H1 (cell line): Measurements from ENCODE around the gene SLC9C2. TPM values are rescaled to one million over a fixed set of nuclear protein-coding genes. Genes with fewer than 3 reads are reported as not detected.

Experiments
- CTCF ChIA-PET: fragments of 300-600 bp; sonication (Branson Sonifier 250); formaldehyde crosslinking; loops from one replicate; lab custom pipeline; 2021; ENCODE audit not compliant: partially characterized antibody; lab: Charles Lee
- POLR2A ChIA-PET: fragments of 300-600 bp; sonication (Branson Sonifier 250); formaldehyde crosslinking; loops from one replicate; lab custom pipeline; 2021; ENCODE audit warnings: inconsistent platforms; ENCODE audit not compliant: partially characterized antibody; lab: Charles Lee
- DNase-seq, 2 experiments: peaks; one replicate each; pipeline versions ENCODE4 v3.0.0 to v3.0.0-alpha.2; 2010 to 2022; ENCODE audit warnings: low spot score in 2 of 2, low read depth in 1 of 2, mixed read lengths in 1 of 2
- FAIRE-seq: peaks from 2 replicates; lab custom pipeline; 2011; peaks lifted over from hg19 to GRCh38; lab: Jason Lieb, UNC
- H2AFZ ChIP-seq: 2 replicates; pipeline ENCODE4 v1.8.1; 2012; ENCODE audit warnings: low read length, inconsistent platforms
- H2AK5ac ChIP-seq: 2 replicates; pipeline ENCODE4 v1.6.1; 2013; ENCODE audit warnings: low read depth, low read length
- H2BK120ac ChIP-seq: replicated peaks from 2 replicates; pipeline ENCODE3; 2013; ENCODE audit warnings: low read depth, low read length, inconsistent platforms
- H2BK12ac ChIP-seq: 2 replicates; pipeline ENCODE4 v1.6.1; 2013; ENCODE audit warnings: low read depth, low read length
- H2BK15ac ChIP-seq: 2 replicates; pipeline ENCODE4 v1.6.1; 2013; ENCODE audit warnings: low read length
- H2BK20ac ChIP-seq: 2 replicates; pipeline ENCODE4 v1.6.1; 2013; ENCODE audit warnings: low read length
- H2BK5ac ChIP-seq: 2 replicates; pipeline ENCODE4 v1.6.1; 2013; ENCODE audit warnings: low read depth, low read length
- H3K14ac ChIP-seq: 2 replicates; pipeline ENCODE4 v1.6.1; 2013; ENCODE audit warnings: inconsistent platforms; ENCODE audit not compliant: insufficient read length
- H3K18ac ChIP-seq: 2 replicates; pipeline ENCODE4 v1.6.1; 2013; ENCODE audit warnings: low read length; ENCODE audit errors: extremely low read depth
- H3K23ac ChIP-seq: 2 replicates; pipeline ENCODE4 v1.6.1; 2013; ENCODE audit warnings: inconsistent platforms; ENCODE audit not compliant: insufficient read length
- H3K23me2 ChIP-seq: 2 replicates; pipeline ENCODE4 v1.6.1; 2013; ENCODE audit warnings: low read depth, low read length
- H3K27ac ChIP-seq: 2 replicates; pipeline ENCODE4 v1.6.1; 2011; ENCODE audit warnings: low read depth, low read length, inconsistent platforms
- H3K27me3 ChIP-seq, 4 experiments: replicated peaks in 1 of 4; 1 replicate in 1 of 4; 2 replicates in 3 of 4; pipeline versions ENCODE4 v1.6.1 to v1.8.1; 2011 to 2013; ENCODE audit warnings: low read length in 3 of 4, mild to moderate bottlenecking in 3 of 4, inconsistent platforms in 2 of 4, mixed read lengths in 2 of 4, moderate library complexity in 1 of 4; ENCODE audit not compliant: control insufficient read depth in 3 of 4, insufficient read depth in 3 of 4; ENCODE audit errors: extremely low read depth in 1 of 4
- H3K36me3 ChIP-seq, 4 experiments: 2 replicates each; pipeline versions ENCODE4 v1.6.1 to v1.8.1; 2011 to 2013; ENCODE audit warnings: mild to moderate bottlenecking in 4 of 4, low read length in 3 of 4, moderate library complexity in 2 of 4, control low read depth in 1 of 4, inconsistent platforms in 1 of 4; ENCODE audit not compliant: insufficient read depth in 4 of 4, control insufficient read depth in 2 of 4
- H3K4ac ChIP-seq: replicated peaks from 2 replicates; pipeline ENCODE3; 2013; ENCODE audit warnings: low read length, low read depth, mixed read lengths, inconsistent platforms; ENCODE audit not compliant: insufficient read length
- H3K4me1 ChIP-seq, 4 experiments: replicated peaks in 1 of 4; 1 replicate in 1 of 4; 2 replicates in 3 of 4; pipeline versions ENCODE4 v1.6.1 to v1.8.1; 2011 to 2013; ENCODE audit warnings: low read length in 3 of 4, inconsistent platforms in 2 of 4, mixed read lengths in 1 of 4; ENCODE audit not compliant: insufficient read depth in 4 of 4, control insufficient read depth in 3 of 4
- H3K4me2 ChIP-seq, 2 experiments: 2 replicates each; pipeline versions ENCODE4 v1.6.1 to v1.8.1; 2011 to 2013; ENCODE audit warnings: low read depth in 2 of 2, low read length in 2 of 2, control low read depth in 1 of 2, inconsistent platforms in 1 of 2, mild to moderate bottlenecking in 1 of 2; ENCODE audit not compliant: insufficient read depth in 1 of 2
- H3K4me3 ChIP-seq, 4 experiments: fragments of 200-600, 300-600 bp in 1 of 4; sonication (generic), shearing (Covaris generic), sonication (Bioruptor Twin) in 1 of 4; 2 replicates each; pipeline versions ENCODE4 v1.5.1 to v1.8.1; 2011 to 2016; ENCODE audit warnings: low read length in 4 of 4, low read depth in 3 of 4, control low read depth in 2 of 4, inconsistent platforms in 2 of 4, mild to moderate bottlenecking in 2 of 4, mixed read lengths in 1 of 4, moderate library complexity in 1 of 4; ENCODE audit not compliant: insufficient read depth in 2 of 4; ENCODE audit errors: extremely low read depth in 1 of 4
- H3K56ac ChIP-seq: replicated peaks from 2 replicates; pipeline ENCODE3; 2013; ENCODE audit warnings: low read depth, mild to moderate bottlenecking, mixed read lengths, low read length, inconsistent platforms; ENCODE audit not compliant: insufficient read length
- H3K79me1 ChIP-seq: 2 replicates; pipeline ENCODE4 v1.6.1; 2013; ENCODE audit warnings: low read depth, low read length, control low read depth
- H3K79me2 ChIP-seq, 2 experiments: 2 replicates each; pipeline versions ENCODE4 v1.6.1 to v1.8.1; 2012 to 2013; ENCODE audit warnings: low read length in 2 of 2, mild to moderate bottlenecking in 2 of 2, inconsistent platforms in 1 of 2; ENCODE audit not compliant: insufficient read depth in 2 of 2, control insufficient read depth in 1 of 2
- H3K9ac ChIP-seq, 4 experiments: replicated peaks in 1 of 4; 1 replicate in 1 of 4; 2 replicates in 3 of 4; pipeline versions ENCODE4 v1.6.1 to v1.8.1; 2011 to 2013; ENCODE audit warnings: low read depth in 3 of 4, low read length in 3 of 4, control low read depth in 2 of 4, mild to moderate bottlenecking in 2 of 4, moderate library complexity in 2 of 4, inconsistent platforms in 1 of 4; ENCODE audit errors: extremely low read depth in 1 of 4
- H3K9me3 ChIP-seq, 2 experiments: 2 replicates each; pipeline versions ENCODE4 v1.6.1 to v1.8.1; 2012 to 2013; ENCODE audit warnings: mild to moderate bottlenecking in 2 of 2, moderate library complexity in 2 of 2, control low read depth in 1 of 2, inconsistent platforms in 1 of 2, low read depth in 1 of 2, low read length in 1 of 2, mixed read lengths in 1 of 2; ENCODE audit not compliant: insufficient read depth in 2 of 2
- H4K20me1 ChIP-seq, 2 experiments: replicated peaks in 1 of 2; 2 replicates each; pipeline versions ENCODE3 to v1.8.1; 2011 to 2013; ENCODE audit warnings: inconsistent platforms in 2 of 2, low read length in 2 of 2, mild to moderate bottlenecking in 1 of 2; ENCODE audit not compliant: insufficient read depth in 2 of 2, control insufficient read depth in 1 of 2
- H4K5ac ChIP-seq: 2 replicates; pipeline ENCODE4 v1.6.1; 2013; ENCODE audit warnings: low read length, low read depth, mixed read lengths, inconsistent platforms; ENCODE audit not compliant: insufficient read length
- H4K8ac ChIP-seq: 2 replicates; pipeline ENCODE4 v1.8.0; 2013; ENCODE audit warnings: mild to moderate bottlenecking, moderate library complexity, low read length, inconsistent platforms; ENCODE audit not compliant: insufficient read depth; ENCODE audit errors: extremely low read depth
- H4K91ac ChIP-seq: replicated peaks from 2 replicates; pipeline ENCODE3; 2013; ENCODE audit warnings: low read length, mixed read lengths, inconsistent platforms; ENCODE audit not compliant: insufficient read length
- CBX5 ChIP-seq: fragments of 300-800, 300-1000 bp; sonication (generic); IDR thresholded peaks from 2 replicates; pipeline ENCODE4 v1.7.1; 2016; ENCODE audit warnings: antibody characterized with exemption, low read length, low read depth
- CREB1 ChIP-seq: IDR thresholded peaks from 2 replicates; pipeline ENCODE4 v1.6.1; 2012; ENCODE audit warnings: inconsistent platforms
- HDAC2 ChIP-seq, 2 experiments: fragments of 300-600 bp in 1 of 2; sonication (generic) in 1 of 2; IDR thresholded peaks; 2 replicates each; pipeline ENCODE4 v1.6.1; 2011 to 2012; ENCODE audit warnings: low read depth in 2 of 2, low read length in 2 of 2, mild to moderate bottlenecking in 2 of 2, moderate library complexity in 2 of 2, borderline replicate concordance in 1 of 2, inconsistent platforms in 1 of 2
- POU5F1 ChIP-seq: IDR thresholded peaks from 2 replicates; pipeline ENCODE4 v1.6.1; 2011; ENCODE audit warnings: low read depth, mild to moderate bottlenecking, low read length, moderate library complexity
- RAD21 ChIP-seq, 2 experiments: IDR thresholded peaks in 1 of 2; conservative IDR thresholded peaks in 1 of 2; 2 replicates each; pipeline ENCODE4 v1.6.1; 2011; ENCODE audit warnings: low read depth in 2 of 2, low read length in 2 of 2, improper control_type of control experiment in 1 of 2, inconsistent platforms in 1 of 2, mild to moderate bottlenecking in 1 of 2, moderate library complexity in 1 of 2
- SIRT6 ChIP-seq: IDR thresholded peaks from one replicate; pipeline ENCODE4 v1.7.1; 2012; ENCODE audit warnings: low read length, inconsistent platforms
- SIX5 ChIP-seq: IDR thresholded peaks from 2 replicates; pipeline ENCODE4 v1.6.1; 2011; ENCODE audit warnings: mild to moderate bottlenecking, low read depth, low read length
- SUZ12 ChIP-seq: fragments of 200-600 bp; sonication (generic); IDR thresholded peaks from 2 replicates; pipeline ENCODE4 v1.6.1; 2012; ENCODE audit warnings: mild to moderate bottlenecking, inconsistent platforms, low read length, moderate library complexity, mixed read lengths
- TBP ChIP-seq: IDR thresholded peaks from 2 replicates; pipeline ENCODE4 v1.6.1; 2011; ENCODE audit warnings: low read depth, low read length, improper control_type of control experiment
- WGBS, 2 experiments: shearing (Covaris generic) in 1 of 2; methylation state at CpG; one replicate each; pipeline versions ENCODE4 v1.1.6 to v1.1.7; 2013 to 2015; ENCODE audit warnings: low lambda C conversion rate in 2 of 2, mixed read lengths in 2 of 2, inconsistent platforms in 1 of 2, low coverage in 1 of 2, missing lambda C conversion rate in 1 of 2; ENCODE audit not compliant: insufficient replicate concordance in 2 of 2, insufficient coverage in 1 of 2, insufficient read length in 1 of 2; ENCODE audit errors: extremely low coverage in 1 of 2, missing lambda C conversion rate in 1 of 2; 5-methylcytosine and 5-hydroxymethylcytosine counted together
- polyA plus RNA-seq, 7 experiments: library from polyadenylated mRNA; depleted of rRNA in 3 of 7; stranded (reverse) in 5 of 7; unstranded in 2 of 7; fragments of >200 nt in 5 of 7; fragments of 200-250 nt in 2 of 7; gene quantifications; 1 replicate in 5 of 7; 2 replicates in 1 of 7; 4 replicates in 1 of 7; pipeline versions ENCODE4 v1.2.1 to v1.2.3, GENCODE V29; 2011 to 2013; ENCODE audit warnings: missing spikeins in 2 of 7, mixed read lengths in 2 of 7
- total RNA-seq: library from RNA; stranded (reverse); fragmentation: NEBNext Ultra II Directional; extraction: Animal tissue kit (Norgen Biotek cat#: 25700); gene quantifications from 2 replicates; pipeline ENCODE4 v1.2.1, GENCODE V29; 2021

SLC9C2 gene
- total and polyA plus RNA-seq, 2 of the 8 experiments (the other 6 are each of a cell fraction or from before 2014, with no cell fraction given): not detected

DNA sequence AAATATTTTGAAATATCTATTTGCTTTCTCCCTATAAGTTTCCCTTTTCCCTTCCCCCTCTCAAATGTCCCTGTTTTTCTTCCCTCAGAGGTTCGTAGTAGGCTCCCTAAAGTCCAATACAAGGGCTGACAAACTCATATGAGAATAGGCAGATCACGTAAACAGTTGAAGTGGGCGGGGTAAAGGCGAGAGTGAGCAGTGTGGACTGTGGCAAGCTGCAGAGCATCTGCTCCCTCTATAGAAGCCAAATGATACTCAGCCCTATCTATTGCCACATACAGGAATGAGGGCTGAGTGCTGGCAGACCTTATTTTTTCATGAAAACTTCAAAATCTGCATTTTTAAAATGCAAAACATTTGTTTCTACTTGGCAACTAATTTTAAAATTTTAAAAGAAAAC lies 99.5 kb downstream of the SLC9C2 start:
- Histone ChIP-seq H3K27ac (no peak overlapping the region), H3K14ac (no peak overlapping the region), H2BK12ac (no peak overlapping the region), H3K9ac (no peak overlapping the region), H2AK5ac (no peak overlapping the region), H4K5ac (no peak overlapping the region), H3K4me3 (no peak overlapping the region), H2BK120ac (no peak overlapping the region), H3K4me1 (peaks cover 5 to 9% (median 7%) of the 10 kb centered on the region in 4 experiments; a peak in 5 of 7 replicates), H4K8ac (no peak overlapping the region), H4K20me1 (no peaks in the 10 kb centered on the region), H3K23me2 (no peaks in the 10 kb centered on the region), H2AFZ (no peak overlapping the region), H3K9me3 (peaks cover 0 to 2% of the 10 kb centered on the region in 2 experiments; a peak in 1 of 4 replicates), H2BK20ac (no peak overlapping the region)
- CTCF ChIA-PET: interaction anchor here (0.6 to 1.6 kb wide), 4 partner anchors 13 to 761 kb away, joined by 3 to 6 read pairs (median 4); no protein-coding TSS in a partner anchor
- no peak for FAIRE-seq
- no peak for TF ChIP-seq RAD21 (IDR thresholded peaks at IDR 0.05 in 1 of 2, conservative IDR thresholded peaks at IDR 0.05 in 1 of 2; ENCODE audit: low read depth in 2 of 2, low read length in 2 of 2)
- no peak for TF ChIP-seq HDAC2 (IDR thresholded peaks at IDR 0.05; ENCODE audit: borderline replicate concordance in 1 of 2, low read depth in 2 of 2, low read length in 2 of 2)
- TF ChIP-seq CREB1: no peak
- no peak for TF ChIP-seq SIRT6
- TF ChIP-seq SUZ12: no peak
- TF ChIP-seq SIX5: no peak
- no peak for TF ChIP-seq CBX5
- no peak for TF ChIP-seq TBP
- TF ChIP-seq POU5F1: no peak
- TF ChIP-seq, all 59 proteins: peak for 0
- no peaks in the 10 kb centered on the region for H3K79me2 ChIP-seq
- POLR2A ChIA-PET: interaction anchor here (1.4 to 1.9 kb wide), 2 partner anchors 16 to 25 kb away, joined by 4 to 5 read pairs; no protein-coding TSS in a partner anchor
- no peak overlapping the region for H3K4ac ChIP-seq
- H2BK5ac ChIP-seq: no peak overlapping the region
- H3K56ac ChIP-seq: no peak overlapping the region
- no peak overlapping the region for H4K91ac ChIP-seq
- H3K36me3 ChIP-seq: no peaks in the 10 kb centered on the region
- 64% methylated on average over 4 of the region's 4 CpGs; no CpG with 5 or more reads in 1 of the 2 experiments for WGBS, 2 experiments
- no peak overlapping the region for H3K18ac ChIP-seq
- no peak overlapping the region for H3K23ac ChIP-seq
- DNase-seq: no peak
- H3K4me2 ChIP-seq: no peak overlapping the region
- H2BK15ac ChIP-seq: no peak overlapping the region
- H3K79me1 ChIP-seq: no peaks in the 10 kb centered on the region
- H3K27me3 ChIP-seq: no peaks in the 10 kb centered on the region
